OCI-LY7 (cell line): ENCODE results near the gene DSTYK. TPM values are rescaled to one million over a fixed set of nuclear protein-coding genes. Genes with fewer than 3 reads are reported as not detected.

Experiments used
- BruUV-seq: library from RNA; stranded (reverse); fragments of 400-500 nt; replicated peaks from 2 replicates; lab custom pipeline; 2021; lab: Mats Ljungman, UMichigan
- CTCF ChIA-PET: fragments of 300-600 bp; sonication (Branson Sonifier 250); formaldehyde crosslinking; loops from one replicate; lab custom pipeline; 2022; ENCODE audit warnings: antibody characterized with exemption; ENCODE audit not compliant: unreplicated experiment; lab: Charles Lee
- POLR2A ChIA-PET: fragments of 300-600 bp; sonication (Branson Sonifier 250); formaldehyde crosslinking; loops from one replicate; lab custom pipeline; 2022; ENCODE audit warnings: antibody characterized with exemption; lab: Charles Lee
- DNase-seq: peaks from one replicate; pipeline ENCODE4 v3.0.0-alpha.2; 2015; ENCODE audit warnings: low spot score
- H2AFZ ChIP-seq: fragments of 200-600 bp; sonication (generic), shearing (Covaris generic); 2 replicates; pipeline ENCODE4 v1.6.1; 2014; ENCODE audit warnings: mild to moderate bottlenecking, antibody characterized with exemption, low read length, moderate library complexity
- H3K27ac ChIP-seq: fragments of 200-600 bp; sonication (generic); 2 replicates; pipeline ENCODE4 v1.5.1; 2014; ENCODE audit warnings: mixed run types, low read depth, mild to moderate bottlenecking, moderate library complexity, low read length, inconsistent platforms; ENCODE audit not compliant: poor library complexity, severe bottlenecking
- H3K36me3 ChIP-seq: fragments of 200-600 bp; sonication (generic); 2 replicates; pipeline ENCODE4 v1.6.1; 2014; ENCODE audit warnings: mild to moderate bottlenecking, antibody characterized with exemption, low read length, moderate library complexity, mixed read lengths; ENCODE audit not compliant: insufficient read depth
- H3K4me1 ChIP-seq: fragments of 200-600 bp; sonication (generic); 2 replicates; pipeline ENCODE4 v1.5.1; 2014; ENCODE audit warnings: mild to moderate bottlenecking, low read length; ENCODE audit not compliant: insufficient read depth, poor library complexity, severe bottlenecking
- H3K4me2 ChIP-seq: fragments of 200-600 bp; sonication (generic); 2 replicates; pipeline ENCODE4 v1.6.1; 2014; ENCODE audit warnings: mild to moderate bottlenecking, low read length
- H3K4me3 ChIP-seq: fragments of 200-600 bp; sonication (generic); 2 replicates; pipeline ENCODE4 v1.5.1; 2014; ENCODE audit warnings: mild to moderate bottlenecking, low read depth, low read length; ENCODE audit not compliant: poor library complexity, severe bottlenecking
- H3K79me2 ChIP-seq: fragments of 200-600 bp; sonication (generic); 2 replicates; pipeline ENCODE4 v1.6.1; 2016; ENCODE audit warnings: low read depth, mild to moderate bottlenecking, low read length, moderate library complexity, mixed read lengths; ENCODE audit not compliant: insufficient read depth
- H3K9me2 ChIP-seq: fragments of 200-600 bp; sonication (generic); 2 replicates; pipeline ENCODE4 v1.6.1; 2016; ENCODE audit warnings: mild to moderate bottlenecking, low read length, mixed read lengths; ENCODE audit not compliant: insufficient read depth
- H3K9me3 ChIP-seq: fragments of 200-600 bp; sonication (generic); 2 replicates; pipeline ENCODE4 v1.6.1; 2014; ENCODE audit warnings: mild to moderate bottlenecking, mixed run types, low read length, mixed read lengths
- H4K20me1 ChIP-seq: fragments of 200-600 bp; sonication (generic); 2 replicates; pipeline ENCODE4 v1.6.1; 2014; ENCODE audit warnings: mild to moderate bottlenecking, antibody characterized with exemption, low read length, moderate library complexity, mixed read lengths; ENCODE audit not compliant: insufficient read depth
- CTCF ChIP-seq: fragments of 200-600 bp; sonication (generic); conservative IDR thresholded peaks from 2 replicates; pipeline ENCODE4 v1.5.1; 2014; ENCODE audit warnings: mild to moderate bottlenecking, antibody characterized with exemption, low read length, moderate library complexity, mixed read lengths
- EZH2phosphoT487 ChIP-seq: fragments of 200-600 bp; sonication (generic); IDR thresholded peaks from 2 replicates; pipeline ENCODE4 v1.6.1; 2018; ENCODE audit warnings: low read depth, borderline replicate concordance, mild to moderate bottlenecking, mixed run types, antibody characterized with exemption, low read length, moderate library complexity, mixed read lengths
- intact Hi-C: fragments of 100-400 bp; cut with micrococcal nuclease; formaldehyde crosslinking; loops from one replicate; pipeline ENCODE4 v1.10.0; 2022; ENCODE audit not compliant: unreplicated experiment
- total RNA-seq, 2 experiments: library from RNA; depleted of rRNA in 1 of 2; stranded (reverse); fragments of >200 nt in 1 of 2; shearing (Covaris generic) in 1 of 2; gene quantifications; 2 replicates each; pipeline ENCODE4 v1.2.3, GENCODE V29; 2014 to 2022

DSTYK gene
- total RNA-seq, 2 experiments from 2014 or later: 4.7 to 6.6 TPM

GRCh38 chr1:205226868-205227583 is 15.5 kb upstream of the DSTYK start:
- POLR2A ChIA-PET: interaction anchor here (0.6 to 1.8 kb wide), 5 partner anchors 12 to 185 kb away, joined by 3 to 8 read pairs (median 4); no protein-coding TSS in a partner anchor
- Histone ChIP-seq H3K79me2 (no peaks in the 10 kb centered on the region), H3K4me3 (peak overlapping the region; percentile 70), H3K4me1 (peaks cover 28% of the 10 kb centered on the region), H2AFZ (peak overlapping the region; percentile 99), H3K27ac (no peak overlapping the region), H3K4me2 (peak overlapping the region; percentile 93), H3K9me2 (no peaks in the 10 kb centered on the region), H3K36me3 (no peaks in the 10 kb centered on the region), H4K20me1 (no peaks in the 10 kb centered on the region), H3K9me3 (no peaks in the 10 kb centered on the region)
- BruUV-seq: no TSS peak
- TF ChIP-seq EZH2phosphoT487: no peak
- no peak for TF ChIP-seq CTCF
- intact Hi-C loops: loop anchor here (5.0 kb wide), 2 partner anchors 45 to 105 kb away; partner anchors contain the start of gene RBBP5
- DNase-seq: peak; percentile 35
- CTCF ChIA-PET: interaction anchor here (0.7 to 5.1 kb wide), 2 partner anchors 30 to 53 kb away, joined by 3 to 48 read pairs; no protein-coding TSS in a partner anchor

- POLR2A ChIA-PET: interaction anchor here (0.6 to 1.1 kb wide), 2 partner anchors 11 to 102 kb away, joined by 4 read pairs; no protein-coding TSS in a partner anchor
- peak overlapping the region; percentile 93 for H3K4me2 ChIP-seq
- TF ChIP-seq CTCF (no peak), EZH2phosphoT487 (no peak)
- H3K9me2 ChIP-seq: no peaks in the 10 kb centered on the region
- DNase-seq: no peak
- no peak overlapping the region for H3K27ac ChIP-seq
- H4K20me1 ChIP-seq: no peaks in the 10 kb centered on the region
- no peaks in the 10 kb centered on the region for H3K79me2 ChIP-seq
- H3K4me3 ChIP-seq: no peak overlapping the region
- peaks cover 27% of the 10 kb centered on the region for H3K4me1 ChIP-seq
- H2AFZ ChIP-seq: peak overlapping the region; percentile 99; the same call in 1 of the 2 replicates
- no TSS peak for BruUV-seq
- intact Hi-C loops: loop anchor here (5.0 kb wide), 2 partner anchors 46 to 104 kb away; partner anchors contain the start of gene RBBP5
- H3K36me3 ChIP-seq: no peaks in the 10 kb centered on the region
- H3K9me3 ChIP-seq: no peaks in the 10 kb centered on the region
- CTCF ChIA-PET: interaction anchor here (5.1 kb wide), 1 partner anchor 31 kb away, joined by 48 read pairs; no protein-coding TSS in a partner anchor
Observed at GRCh38 chr1:205225901-205226765, 14.6 kb upstream of the DSTYK start.
